ENCODE data around the gene GUCY1A2. TPM values are rescaled to one million over a fixed set of nuclear protein-coding genes. Genes with fewer than 3 reads are reported as not detected.

The GUCY1A2 gene
- total RNA-seq, 4 donors from 2014 or later = 0.37 to 2.0 (median 0.67) TPM

GRCh38 chr11:106656646-106657045 lies 361.6 kb downstream of the GUCY1A2 start:
- H3K4me1 ChIP-seq = no peaks in the 10 kb centered on the region
- H3K4me3 ChIP-seq = no peak overlapping the region
- in situ Hi-C loops (cut with MboI; ENCODE audit: low pct_ligation_motif_present in 1 of 4, low pct_unique_long_range_greater_than_20kb in 1 of 4, low sequenced_read_pairs in 3 of 4) (no loop called here), intact Hi-C loops (cut with DNase I; ENCODE audit: low total_unique reads) (no loop called here)
- H3K27ac ChIP-seq = no peak overlapping the region
- no peaks in the 10 kb centered on the region for H3K36me3 ChIP-seq
- no peak for TF ChIP-seq CTCF (IDR thresholded peaks at IDR 0.05)
- TF ChIP-seq POLR2A (IDR thresholded peaks at IDR 0.05) = no peak
- no peak for TF ChIP-seq EP300 (IDR thresholded peaks at IDR 0.05; ENCODE audit: low read depth)
- TF ChIP-seq POLR2AphosphoS5 (IDR thresholded peaks at IDR 0.05) = no peak
- H3K27me3 ChIP-seq = no peaks in the 10 kb centered on the region
- no peak for DNase-seq
- WGBS, 2 donors (ENCODE audit: low coverage in 1 of 2) = 57 to 68% methylated on average over 1 of the region's 1 CpG
- no peaks in the 10 kb centered on the region for H3K9me3 ChIP-seq

- no peak for TF ChIP-seq POLR2A (IDR thresholded peaks at IDR 0.05)
- no peak for TF ChIP-seq CTCF (IDR thresholded peaks at IDR 0.05)
- TF ChIP-seq EP300 (IDR thresholded peaks at IDR 0.05; ENCODE audit: low read depth) = no peak
- no peak for TF ChIP-seq POLR2AphosphoS5 (IDR thresholded peaks at IDR 0.05)
- intact Hi-C loops (cut with DNase I; ENCODE audit: low total_unique reads) = no loop called here
- no peaks in the 10 kb centered on the region for H3K36me3 ChIP-seq
- H3K4me3 ChIP-seq = no peak overlapping the region
- peaks cover 9% of the 10 kb centered on the region in 2 donors for H3K9me3 ChIP-seq
- H3K27me3 ChIP-seq = no peaks in the 10 kb centered on the region
- 72 to 80% methylated on average over 1 of the region's 1 CpG for WGBS, 2 donors (ENCODE audit: low coverage in 1 of 2)
- no peak overlapping the region for H3K27ac ChIP-seq
- no peaks in the 10 kb centered on the region for H3K4me1 ChIP-seq
- no peak for DNase-seq
- in situ Hi-C loops (cut with MboI; ENCODE audit: low pct_ligation_motif_present in 1 of 4, low pct_unique_long_range_greater_than_20kb in 1 of 4, low sequenced_read_pairs in 3 of 4) = no loop called here
Observed at GRCh38 chr11:106644824-106645223, 373.5 kb downstream of the GUCY1A2 start.

GRCh38 chr11:106642331-106642730 lies 375.9 kb downstream of the GUCY1A2 start:
- H3K27me3 ChIP-seq = no peaks in the 10 kb centered on the region
- TF ChIP-seq POLR2A (IDR thresholded peaks at IDR 0.05) (no peak), EP300 (IDR thresholded peaks at IDR 0.05; ENCODE audit: low read depth) (no peak), POLR2AphosphoS5 (IDR thresholded peaks at IDR 0.05) (no peak), CTCF (IDR thresholded peaks at IDR 0.05) (no peak)
- intact Hi-C loops (cut with DNase I; ENCODE audit: low total_unique reads) = no loop called here
- H3K36me3 ChIP-seq = no peaks in the 10 kb centered on the region
- H3K9me3 ChIP-seq = peaks cover 13 to 20% of the 10 kb centered on the region in 2 donors
- in situ Hi-C loops (cut with MboI; ENCODE audit: low pct_ligation_motif_present in 1 of 4, low pct_unique_long_range_greater_than_20kb in 1 of 4, low sequenced_read_pairs in 3 of 4) = no loop called here
- H3K4me3 ChIP-seq = no peak overlapping the region
- 53 to 64% methylated on average over 1 of the region's 1 CpG for WGBS, 2 donors (ENCODE audit: low coverage in 1 of 2)
- DNase-seq = no peak
- H3K27ac ChIP-seq = no peak overlapping the region
- no peaks in the 10 kb centered on the region for H3K4me1 ChIP-seq

- WGBS, 2 donors (ENCODE audit: low coverage in 1 of 2) = 88 to 100% methylated on average over 3 of the region's 3 CpGs
- no peaks in the 10 kb centered on the region for H3K4me1 ChIP-seq
- in situ Hi-C loops (cut with MboI; ENCODE audit: low pct_ligation_motif_present in 1 of 4, low pct_unique_long_range_greater_than_20kb in 1 of 4, low sequenced_read_pairs in 3 of 4) (no loop called here), intact Hi-C loops (cut with DNase I; ENCODE audit: low total_unique reads) (no loop called here)
- H3K27ac ChIP-seq = no peak overlapping the region
- H3K4me3 ChIP-seq = no peak overlapping the region
- H3K27me3 ChIP-seq = no peaks in the 10 kb centered on the region
- no peaks in the 10 kb centered on the region for H3K9me3 ChIP-seq
- no peaks in the 10 kb centered on the region for H3K36me3 ChIP-seq
- no peak for TF ChIP-seq EP300 (IDR thresholded peaks at IDR 0.05; ENCODE audit: low read depth)
- TF ChIP-seq CTCF (IDR thresholded peaks at IDR 0.05) = no peak
- TF ChIP-seq POLR2A (IDR thresholded peaks at IDR 0.05) = no peak
- TF ChIP-seq POLR2AphosphoS5 (IDR thresholded peaks at IDR 0.05) = no peak
- DNase-seq = no peak
Observed at GRCh38 chr11:106632283-106632682, 386.0 kb downstream of the GUCY1A2 start.

All from transverse colon (tissue), 4 donors.